Transverse colon (tissue), 4 donors: ENCODE data around the gene P2RY13. TPM values are rescaled to one million over a fixed set of nuclear protein-coding genes. Genes with fewer than 3 reads are reported as not detected.

Source experiments
- DNase-seq: peaks from one replicate; pipeline ENCODE4 v3.0.0-alpha.2; 2019
- H3K27ac ChIP-seq, 4 donors: fragments of 200-600 bp; sonication (generic); 2 replicates each; pipeline ENCODE4 v1.5.1; 2016 to 2018; ENCODE audit warnings: inconsistent platforms in 4 of 4
- H3K27me3 ChIP-seq: fragments of 200-600 bp; sonication (generic); 2 replicates; pipeline ENCODE4 v1.5.1; 2017; ENCODE audit warnings: inconsistent platforms
- H3K36me3 ChIP-seq, 4 donors: fragments of 200-600 bp; sonication (generic); 2 replicates each; pipeline ENCODE4 v1.5.1; 2017 to 2019; ENCODE audit warnings: inconsistent platforms in 4 of 4
- H3K4me1 ChIP-seq, 4 donors: fragments of 200-600 bp; sonication (generic); 2 replicates each; pipeline ENCODE4 v1.5.1; 2017 to 2020; ENCODE audit warnings: inconsistent platforms in 4 of 4
- H3K4me3 ChIP-seq, 4 donors: fragments of 200-600 bp; sonication (generic); 1 replicate in 1 of 4; 2 replicates in 3 of 4; pipeline versions ENCODE4 v1.5.1 to v1.6.1; 2017 to 2019; ENCODE audit warnings: inconsistent platforms in 4 of 4
- H3K9me3 ChIP-seq, 2 donors: fragments of 200-600 bp; sonication (generic); 2 replicates each; pipeline ENCODE4 v1.5.1; 2017 to 2019; ENCODE audit warnings: inconsistent platforms in 2 of 2
- EP300 ChIP-seq: sonication (generic); formaldehyde crosslinking; IDR thresholded peaks from one replicate; pipeline ENCODE4 v1.6.1; 2017; ENCODE audit warnings: antibody characterized with exemption, low read depth
- POLR2A ChIP-seq: fragments of 450-650 bp; IDR thresholded peaks from one replicate; pipeline ENCODE4 v1.6.1; 2016; ENCODE audit warnings: antibody characterized with exemption, mild to moderate bottlenecking, moderate library complexity
- POLR2AphosphoS5 ChIP-seq, 3 donors: sonication (generic); formaldehyde crosslinking; IDR thresholded peaks; one replicate each; pipeline ENCODE4 v1.6.1; 2016; ENCODE audit warnings: antibody characterized with exemption in 3 of 3
- WGBS, 2 donors: methylation state at CpG; one replicate each; pipeline ENCODE4 v1.1.5; 2018; ENCODE audit warnings: low coverage in 1 of 2; 5-methylcytosine and 5-hydroxymethylcytosine counted together
- in situ Hi-C, 4 donors: fragments of 200-750 bp; cut with MboI; loops; one replicate each; pipeline versions ENCODE4 v1.15.0 to v1.15.1; 2017; ENCODE audit warnings: low sequenced_read_pairs in 3 of 4, low pct_ligation_motif_present in 1 of 4, low pct_unique_long_range_greater_than_20kb in 1 of 4
- intact Hi-C: fragments of 100-400 bp; cut with DNase I; formaldehyde crosslinking; loops from one replicate; pipeline ENCODE4 v1.15.1; 2023; ENCODE audit warnings: low total_unique reads
- total RNA-seq, 4 donors: library from RNA; depleted of rRNA; stranded (reverse); fragments of >200 nt; gene quantifications; one replicate each; pipeline ENCODE4 v1.1.0, GENCODE V29; 2016
- TF ChIP-seq, protein P1 (sequence below), 5 experiments: fragments of 200-600 bp in 3 of 5; fragments of 450-650 bp in 2 of 5; sonication (generic) in 3 of 5; IDR thresholded peaks; 1 replicate in 2 of 5; 2 replicates in 3 of 5; pipeline ENCODE4 v1.5.1; 2016 to 2017; ENCODE audit warnings: antibody characterized with exemption in 5 of 5, inconsistent platforms in 3 of 5, mild to moderate bottlenecking in 2 of 5, moderate library complexity in 1 of 5

P2RY13 gene
- 1 to 10 TPM in 1 of 4 donors, under 1 TPM in 2, not detected in 1; 0.40 to 1.4 (median 0.41) TPM for total RNA-seq

DNA sequence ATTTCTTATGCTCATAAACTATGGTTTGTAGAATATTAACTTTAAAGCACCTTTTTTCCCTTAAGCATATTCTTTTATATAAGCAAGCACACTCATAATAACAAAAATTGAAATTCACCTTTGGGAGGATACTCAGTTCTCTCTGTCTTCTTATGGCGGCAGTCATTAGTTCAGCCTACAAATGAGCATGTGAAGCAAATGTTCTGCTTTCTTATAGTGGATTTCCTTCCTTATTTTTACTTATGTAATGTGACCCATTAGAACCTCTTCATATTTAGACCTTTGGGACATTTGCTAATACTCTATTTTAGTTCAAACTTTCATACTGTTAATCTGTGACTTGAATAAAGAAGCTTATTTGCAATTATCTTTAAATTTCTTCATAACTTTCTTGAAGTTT, at the start of gene P2RY13:
P2RY13 (minus strand) TSS at position 187 of the 400 bp plus-strand sequence; CDS start at position 166, 21 bp downstream.
- Histone ChIP-seq H3K27me3 (no peaks in the 10 kb centered on the region), H3K36me3 (no peaks in the 10 kb centered on the region), H3K9me3 (no peaks in the 10 kb centered on the region), H3K4me3 (peak within 1 kb of the TSS in 1 of 4 donors; percentile 13), H3K4me1 (peaks cover 0 to 6% (median 0%) of the 10 kb centered on the region in 4 donors), H3K27ac (peak within 1 kb of the TSS in 2 of 4 donors; percentile 14 to 17)
- intact Hi-C loops, result loop anchor here (5.0 kb wide), 1 partner anchor 102 kb away; no protein-coding TSS in a partner anchor
- DNase-seq, result no peak
- 85 to 92% methylated on average over 1 of the region's 1 CpG for WGBS, 2 donors
- in situ Hi-C loops, result no loop called here
- TF ChIP-seq, protein P1, sequence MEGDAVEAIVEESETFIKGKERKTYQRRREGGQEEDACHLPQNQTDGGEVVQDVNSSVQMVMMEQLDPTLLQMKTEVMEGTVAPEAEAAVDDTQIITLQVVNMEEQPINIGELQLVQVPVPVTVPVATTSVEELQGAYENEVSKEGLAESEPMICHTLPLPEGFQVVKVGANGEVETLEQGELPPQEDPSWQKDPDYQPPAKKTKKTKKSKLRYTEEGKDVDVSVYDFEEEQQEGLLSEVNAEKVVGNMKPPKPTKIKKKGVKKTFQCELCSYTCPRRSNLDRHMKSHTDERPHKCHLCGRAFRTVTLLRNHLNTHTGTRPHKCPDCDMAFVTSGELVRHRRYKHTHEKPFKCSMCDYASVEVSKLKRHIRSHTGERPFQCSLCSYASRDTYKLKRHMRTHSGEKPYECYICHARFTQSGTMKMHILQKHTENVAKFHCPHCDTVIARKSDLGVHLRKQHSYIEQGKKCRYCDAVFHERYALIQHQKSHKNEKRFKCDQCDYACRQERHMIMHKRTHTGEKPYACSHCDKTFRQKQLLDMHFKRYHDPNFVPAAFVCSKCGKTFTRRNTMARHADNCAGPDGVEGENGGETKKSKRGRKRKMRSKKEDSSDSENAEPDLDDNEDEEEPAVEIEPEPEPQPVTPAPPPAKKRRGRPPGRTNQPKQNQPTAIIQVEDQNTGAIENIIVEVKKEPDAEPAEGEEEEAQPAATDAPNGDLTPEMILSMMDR (IDR thresholded peaks at IDR 0.05), result no peak
- TF ChIP-seq POLR2A (no peak), POLR2AphosphoS5 (IDR thresholded peaks at IDR 0.05) (peak; percentile 13 to 44 (median 34)), EP300 (no peak)

- Histone ChIP-seq H3K27ac (no peak overlapping the region), H3K4me3 (no peak overlapping the region), H3K36me3 (no peaks in the 10 kb centered on the region), H3K27me3 (no peaks in the 10 kb centered on the region), H3K9me3 (no peaks in the 10 kb centered on the region), H3K4me1 (peaks cover 0 to 10% (median 3%) of the 10 kb centered on the region in 4 donors)
- no peak for DNase-seq
- 63 to 76% methylated on average over 8 of the region's 8 CpGs for WGBS, 2 donors
- in situ Hi-C loops (no loop called here), intact Hi-C loops (no loop called here)
- TF ChIP-seq POLR2AphosphoS5 (IDR thresholded peaks at IDR 0.05) (no peak), POLR2A (no peak), EP300 (no peak)
- TF ChIP-seq, protein P1 (IDR thresholded peaks at IDR 0.05), result no peak
These were observed 48.5 kb upstream of the P2RY13 start for GRCh38 chr3:151377768-151378385.

DNA sequence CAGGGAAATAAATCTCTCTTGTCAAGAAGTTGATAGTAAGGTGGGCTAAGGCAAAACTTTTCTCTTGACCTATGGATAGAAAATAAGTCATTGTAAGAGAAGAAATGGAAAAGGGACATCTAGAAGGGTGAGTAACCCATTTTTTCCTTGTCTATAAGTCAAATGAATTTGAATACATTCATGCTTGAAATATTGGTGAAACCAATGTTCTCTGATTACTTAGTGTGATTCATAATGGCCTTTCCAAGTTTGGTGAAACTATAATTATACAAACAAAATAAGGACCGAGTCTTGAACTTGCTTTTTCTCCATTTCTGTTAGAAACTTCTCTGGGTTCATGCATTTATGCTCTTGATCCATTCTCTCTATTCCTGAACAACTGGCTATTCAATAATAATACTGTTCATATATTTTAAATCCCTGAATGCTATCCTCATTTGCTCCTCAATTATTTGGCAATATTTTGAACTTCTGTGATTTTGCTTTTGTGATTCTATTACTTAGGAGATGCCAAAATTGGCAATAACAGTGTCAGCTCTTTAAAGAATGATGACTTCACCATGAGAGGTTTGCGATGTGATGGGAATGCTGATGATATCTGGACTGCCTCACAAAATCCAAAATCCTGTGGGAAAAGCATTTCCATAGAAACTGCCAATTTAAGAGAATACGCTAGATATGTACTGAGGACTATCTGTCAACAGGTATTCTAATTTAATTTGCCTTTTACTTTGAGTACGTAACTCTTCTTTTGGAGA, 42.9 kb upstream of the P2RY13 start:
- no peak for DNase-seq
- Histone ChIP-seq H3K36me3 (no peaks in the 10 kb centered on the region), H3K4me3 (no peak overlapping the region), H3K4me1 (no peaks in the 10 kb centered on the region), H3K27ac (no peak overlapping the region), H3K9me3 (no peaks in the 10 kb centered on the region), H3K27me3 (no peaks in the 10 kb centered on the region)
- intact Hi-C loops (no loop called here), in situ Hi-C loops (no loop called here)
- TF ChIP-seq POLR2A (no peak), POLR2AphosphoS5 (IDR thresholded peaks at IDR 0.05) (no peak)
- WGBS, 2 donors, result 69 to 91% methylated on average over 4 of the region's 4 CpGs

GRCh38 chr3:151371526-151371925, 42.2 kb upstream of the P2RY13 start:
- no peak overlapping the region for H3K4me3 ChIP-seq
- H3K36me3 ChIP-seq, result no peaks in the 10 kb centered on the region
- no peaks in the 10 kb centered on the region for H3K9me3 ChIP-seq
- no peak for DNase-seq
- H3K27ac ChIP-seq, result no peak overlapping the region
- in situ Hi-C loops (no loop called here), intact Hi-C loops (no loop called here)
- no peaks in the 10 kb centered on the region for H3K4me1 ChIP-seq
- TF ChIP-seq EP300, result no peak
- no peak for TF ChIP-seq POLR2AphosphoS5 (IDR thresholded peaks at IDR 0.05)
- TF ChIP-seq, protein P1 (IDR thresholded peaks at IDR 0.05), result no peak
- TF ChIP-seq POLR2A, result no peak
- no peaks in the 10 kb centered on the region for H3K27me3 ChIP-seq
